ENCODE measurements around the gene MYO7A. TPM values are rescaled to one million over a fixed set of nuclear protein-coding genes. Genes with fewer than 3 reads are reported as not detected.
A peak's percentile ranks its signal among the peaks of the same experiment; 100 is the strongest.
"Not testable (repeated sequence)": the region's sequence is repeated elsewhere in the genome, so short reads cannot be mapped to it uniquely, and the experiment has no call there.

MYO7A gene
- total RNA-seq, 1 donor from 2014 or later, result 0.16 TPM

GRCh38 chr11:77097180-77097579 is 30.9 kb upstream of the MYO7A start:
- not testable (repeated sequence) for DNase-seq (ENCODE audit: low read depth); H3K27ac ChIP-seq (ENCODE audit: low read depth, low read length); H3K27me3 Mint-ChIP-seq (ENCODE audit: low read depth, unreplicated experiment); FAIRE-seq; H3K4me1 ChIP-seq (ENCODE audit: insufficient read depth, low read length); H3K4me2 ChIP-seq (ENCODE audit: low read length); H3K9me3 Mint-ChIP-seq (ENCODE audit: unreplicated experiment); H3K27me3 ChIP-seq (ENCODE audit: insufficient read depth, low read length); H3K4me1 Mint-ChIP-seq (ENCODE audit: low read depth, unreplicated experiment); H3K4me3 ChIP-seq (ENCODE audit: insufficient read depth, low read depth, low read length); H2AFZ ChIP-seq (ENCODE audit: low read depth, low read length); H3K9me3 ChIP-seq (ENCODE audit: insufficient read depth, low read depth, low read length); H3K27ac Mint-ChIP-seq (ENCODE audit: unreplicated experiment); H4K20me1 ChIP-seq (ENCODE audit: insufficient read depth, low read length); H3K79me2 ChIP-seq (ENCODE audit: insufficient read depth, low read length); H3K9ac ChIP-seq (ENCODE audit: low read length); H3K4me3 Mint-ChIP-seq (ENCODE audit: unreplicated experiment); H3K36me3 ChIP-seq (ENCODE audit: insufficient read depth, low read length)
- H3K36me3 Mint-ChIP-seq (ENCODE audit: low read depth, unreplicated experiment), result peaks cover 11% of the 10 kb centered on the region

GRCh38 chr11:77100166-77101042 is 27.6 kb upstream of the MYO7A start:
- peak overlapping the region; percentile 46 for H3K4me3 Mint-ChIP-seq (ENCODE audit: unreplicated experiment)
- Histone ChIP-seq H2AFZ (ENCODE audit: low read depth, low read length) (no peak overlapping the region), H4K20me1 (ENCODE audit: insufficient read depth, low read length) (peaks cover 19% of the 10 kb centered on the region), H3K9me3 (ENCODE audit: insufficient read depth, low read depth, low read length) (no peaks in the 10 kb centered on the region), H3K36me3 (ENCODE audit: insufficient read depth, low read length) (no peaks in the 10 kb centered on the region), H3K79me2 (ENCODE audit: insufficient read depth, low read length) (no peaks in the 10 kb centered on the region), H3K27ac (ENCODE audit: low read depth, low read length) (no peak overlapping the region), H3K9ac (ENCODE audit: low read length) (no peak overlapping the region), H3K4me1 (ENCODE audit: insufficient read depth, low read length) (no peaks in the 10 kb centered on the region), H3K4me3 (ENCODE audit: insufficient read depth, low read depth, low read length) (no peak overlapping the region), H3K27me3 (ENCODE audit: insufficient read depth, low read length) (no peaks in the 10 kb centered on the region), H3K4me2 (ENCODE audit: low read length) (no peak overlapping the region)
- H3K27me3 Mint-ChIP-seq (ENCODE audit: low read depth, unreplicated experiment), result no peaks in the 10 kb centered on the region
- TF ChIP-seq EZH2 (IDR thresholded peaks at IDR 0.05; ENCODE audit: insufficient read depth, low read length), result no peak
- TF ChIP-seq, protein P1, sequence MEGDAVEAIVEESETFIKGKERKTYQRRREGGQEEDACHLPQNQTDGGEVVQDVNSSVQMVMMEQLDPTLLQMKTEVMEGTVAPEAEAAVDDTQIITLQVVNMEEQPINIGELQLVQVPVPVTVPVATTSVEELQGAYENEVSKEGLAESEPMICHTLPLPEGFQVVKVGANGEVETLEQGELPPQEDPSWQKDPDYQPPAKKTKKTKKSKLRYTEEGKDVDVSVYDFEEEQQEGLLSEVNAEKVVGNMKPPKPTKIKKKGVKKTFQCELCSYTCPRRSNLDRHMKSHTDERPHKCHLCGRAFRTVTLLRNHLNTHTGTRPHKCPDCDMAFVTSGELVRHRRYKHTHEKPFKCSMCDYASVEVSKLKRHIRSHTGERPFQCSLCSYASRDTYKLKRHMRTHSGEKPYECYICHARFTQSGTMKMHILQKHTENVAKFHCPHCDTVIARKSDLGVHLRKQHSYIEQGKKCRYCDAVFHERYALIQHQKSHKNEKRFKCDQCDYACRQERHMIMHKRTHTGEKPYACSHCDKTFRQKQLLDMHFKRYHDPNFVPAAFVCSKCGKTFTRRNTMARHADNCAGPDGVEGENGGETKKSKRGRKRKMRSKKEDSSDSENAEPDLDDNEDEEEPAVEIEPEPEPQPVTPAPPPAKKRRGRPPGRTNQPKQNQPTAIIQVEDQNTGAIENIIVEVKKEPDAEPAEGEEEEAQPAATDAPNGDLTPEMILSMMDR (IDR thresholded peaks at IDR 0.05; ENCODE audit: insufficient read depth, low read depth, low read length), result no peak
- DNase-seq (ENCODE audit: low read depth) (no peak), FAIRE-seq (no peak)
- H3K9me3 Mint-ChIP-seq (ENCODE audit: unreplicated experiment), result peaks cover 4% of the 10 kb centered on the region
- peak overlapping the region; percentile 69 for H3K27ac Mint-ChIP-seq (ENCODE audit: unreplicated experiment)
- H3K4me1 Mint-ChIP-seq (ENCODE audit: low read depth, unreplicated experiment), result peaks cover 9% of the 10 kb centered on the region
- peaks cover 11% of the 10 kb centered on the region for H3K36me3 Mint-ChIP-seq (ENCODE audit: low read depth, unreplicated experiment)

DNA sequence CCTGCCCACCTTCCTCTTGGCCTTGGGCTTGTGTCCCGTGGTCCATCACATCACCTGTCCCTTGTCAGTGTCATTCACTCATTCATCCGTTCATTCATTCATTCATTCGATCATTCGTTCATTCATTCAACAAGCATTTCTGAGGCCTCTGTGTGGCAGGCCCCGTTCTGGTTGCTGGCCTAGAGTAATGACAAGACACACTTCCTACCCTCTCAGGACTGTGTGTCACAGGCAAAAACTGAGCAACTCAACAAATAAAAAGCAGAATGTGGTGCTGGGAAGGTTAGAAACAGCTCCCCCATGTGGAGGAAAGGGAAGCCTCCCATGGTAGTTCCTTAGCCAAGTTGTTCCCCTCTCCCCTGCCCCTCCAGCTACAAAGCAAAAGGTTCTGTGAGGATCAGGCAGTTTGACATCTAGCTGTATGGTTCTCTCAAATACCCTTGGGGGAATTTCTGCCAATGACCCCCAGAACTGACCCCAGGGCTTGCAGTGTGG is 27.0 kb upstream of the MYO7A start:
- H3K4me1 ChIP-seq (ENCODE audit: insufficient read depth, low read length), result no peaks in the 10 kb centered on the region
- no peaks in the 10 kb centered on the region for H3K27me3 ChIP-seq (ENCODE audit: insufficient read depth, low read length)
- no peaks in the 10 kb centered on the region for H3K79me2 ChIP-seq (ENCODE audit: insufficient read depth, low read length)
- no peak overlapping the region for H3K4me2 ChIP-seq (ENCODE audit: low read length)
- H3K27ac ChIP-seq (ENCODE audit: low read depth, low read length), result no peak overlapping the region
- no peak overlapping the region for H3K9ac ChIP-seq (ENCODE audit: low read length)
- Mint-ChIP-seq H3K9me3 (ENCODE audit: unreplicated experiment) (peaks cover 4% of the 10 kb centered on the region), H3K4me3 (ENCODE audit: unreplicated experiment) (peak overlapping the region; percentile 46), H3K36me3 (ENCODE audit: low read depth, unreplicated experiment) (peaks cover 11% of the 10 kb centered on the region), H3K27me3 (ENCODE audit: low read depth, unreplicated experiment) (no peaks in the 10 kb centered on the region), H3K4me1 (ENCODE audit: low read depth, unreplicated experiment) (peaks cover 9% of the 10 kb centered on the region), H3K27ac (ENCODE audit: unreplicated experiment) (no peak overlapping the region)
- DNase-seq (ENCODE audit: low read depth) (no peak), FAIRE-seq (no peak)
- no peak overlapping the region for H2AFZ ChIP-seq (ENCODE audit: low read depth, low read length)
- no peak for TF ChIP-seq EZH2 (IDR thresholded peaks at IDR 0.05; ENCODE audit: insufficient read depth, low read length)
- TF ChIP-seq, protein P1 (IDR thresholded peaks at IDR 0.05; ENCODE audit: insufficient read depth, low read depth, low read length), result peak; percentile 62
- H4K20me1 ChIP-seq (ENCODE audit: insufficient read depth, low read length), result peaks cover 19% of the 10 kb centered on the region
- no peaks in the 10 kb centered on the region for H3K36me3 ChIP-seq (ENCODE audit: insufficient read depth, low read length)
- no peak overlapping the region for H3K4me3 ChIP-seq (ENCODE audit: insufficient read depth, low read depth, low read length)
- H3K9me3 ChIP-seq (ENCODE audit: insufficient read depth, low read depth, low read length), result no peaks in the 10 kb centered on the region
